Bronchial epithelial cell (primary cell): Measurements from ENCODE around the gene MOGAT2. TPM values are rescaled to one million over a fixed set of nuclear protein-coding genes. Genes with fewer than 3 reads are reported as not detected.
A peak's percentile ranks its signal among the peaks of the same experiment; 100 is the strongest.

ENCODE experiments used
- DNase-seq: peaks from one replicate; pipeline ENCODE4 v3.0.0-alpha.2; 2010; ENCODE audit warnings: low read depth
- FAIRE-seq: peaks from 2 replicates; lab custom pipeline; 2011; peaks lifted over from hg19 to GRCh38; lab: Jason Lieb, UNC
- H3K27me3 ChIP-seq: 2 replicates; pipeline ENCODE4 v1.5.1; 2011; ENCODE audit warnings: low read length; ENCODE audit not compliant: control insufficient read depth, insufficient read depth
- H3K36me3 ChIP-seq: 2 replicates; pipeline ENCODE4 v1.5.1; 2011; ENCODE audit warnings: low read length; ENCODE audit not compliant: control insufficient read depth, insufficient read depth
- H3K4me3 ChIP-seq: 2 replicates; pipeline ENCODE4 v1.5.1; 2011; ENCODE audit warnings: mild to moderate bottlenecking, low read depth, low read length, control low read depth
- CTCF ChIP-seq: IDR thresholded peaks from 2 replicates; pipeline ENCODE4 v1.5.1; 2011; ENCODE audit warnings: mild to moderate bottlenecking, moderate library complexity, low read length, control low read depth, inconsistent platforms; ENCODE audit not compliant: insufficient read depth, severe bottlenecking
- total RNA-seq: library from RNA; depleted of rRNA; stranded (reverse); fragments of >200 nt; gene quantifications from 2 replicates; pipeline ENCODE4 v1.2.1, GENCODE V29; 2014

The MOGAT2 gene
- total RNA-seq, 1 donor from 2014 or later: not detected

- TF ChIP-seq CTCF: no peak
- no peaks in the 10 kb centered on the region for H3K27me3 ChIP-seq
- DNase-seq (no peak), FAIRE-seq (no peak)
- no peaks in the 10 kb centered on the region for H3K36me3 ChIP-seq
- no peak overlapping the region for H3K4me3 ChIP-seq
Measured at GRCh38 chr11:75760243-75760642, 42.6 kb downstream of the MOGAT2 start.

DNA sequence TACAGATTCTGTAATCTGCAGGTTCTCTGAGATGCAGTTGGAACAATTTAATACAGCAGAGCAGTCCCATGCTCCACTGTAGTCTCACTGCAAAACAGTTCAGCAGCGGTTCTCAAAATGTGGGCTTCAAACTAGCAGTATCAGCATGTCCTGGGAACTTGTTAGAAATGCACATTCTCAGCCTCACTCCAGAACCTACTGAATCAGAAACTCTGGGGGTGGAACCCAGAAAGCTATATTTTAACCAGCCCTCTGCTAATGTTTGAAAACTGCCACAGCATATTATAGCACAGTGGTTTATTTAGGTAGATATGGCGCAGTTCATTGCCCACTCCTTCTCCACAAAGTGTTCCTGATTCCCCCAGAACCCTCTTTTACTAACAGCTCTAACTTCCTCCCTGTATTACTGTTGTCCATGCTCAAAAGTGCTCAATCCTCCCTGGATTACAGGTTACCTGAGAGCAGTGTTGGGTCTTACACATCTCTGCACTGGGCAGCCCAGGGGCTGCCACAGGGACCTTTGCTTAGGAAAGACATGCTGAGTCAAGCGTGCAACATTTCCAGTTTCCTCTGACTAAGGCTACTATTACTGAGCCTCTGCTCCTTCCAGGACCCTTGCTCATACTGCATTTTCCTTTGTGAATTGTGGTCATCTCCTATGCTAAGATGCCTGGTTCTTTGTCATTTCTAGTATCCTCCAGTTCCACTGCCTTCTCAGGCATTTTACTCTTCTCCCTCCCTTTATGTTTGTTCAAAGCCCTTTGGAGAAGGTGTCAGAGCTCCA lies 43.3 kb downstream of the MOGAT2 start:
- no peak for TF ChIP-seq CTCF
- FAIRE-seq: no peak
- Histone ChIP-seq H3K36me3 (no peaks in the 10 kb centered on the region), H3K4me3 (no peak overlapping the region), H3K27me3 (no peaks in the 10 kb centered on the region)
- DNase-seq: peak; percentile 88

DNA sequence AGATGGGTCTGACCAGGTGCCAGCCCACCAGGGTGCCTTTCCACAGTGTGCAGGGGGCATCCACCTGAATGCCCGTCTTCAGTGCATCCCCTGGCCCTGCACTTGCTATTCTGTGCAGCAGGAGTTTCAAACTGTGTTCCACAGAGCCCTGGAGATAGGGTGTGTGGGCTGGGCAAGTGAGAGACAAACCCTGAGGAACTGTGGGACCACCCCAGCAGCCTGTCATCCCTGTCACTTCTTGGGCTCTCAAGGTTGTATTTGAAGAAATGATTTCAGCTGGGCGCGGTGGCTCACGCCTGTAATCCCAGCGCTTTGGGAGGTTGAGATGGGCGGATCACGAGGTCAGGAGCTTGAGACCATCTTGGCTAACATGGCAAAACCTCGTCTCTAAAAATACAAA lies 44.5 kb downstream of the MOGAT2 start:
- no peak for DNase-seq
- H3K4me3 ChIP-seq: no peak overlapping the region
- TF ChIP-seq CTCF: no peak
- no peaks in the 10 kb centered on the region for H3K27me3 ChIP-seq
- no peak for FAIRE-seq
- H3K36me3 ChIP-seq: no peaks in the 10 kb centered on the region

DNA sequence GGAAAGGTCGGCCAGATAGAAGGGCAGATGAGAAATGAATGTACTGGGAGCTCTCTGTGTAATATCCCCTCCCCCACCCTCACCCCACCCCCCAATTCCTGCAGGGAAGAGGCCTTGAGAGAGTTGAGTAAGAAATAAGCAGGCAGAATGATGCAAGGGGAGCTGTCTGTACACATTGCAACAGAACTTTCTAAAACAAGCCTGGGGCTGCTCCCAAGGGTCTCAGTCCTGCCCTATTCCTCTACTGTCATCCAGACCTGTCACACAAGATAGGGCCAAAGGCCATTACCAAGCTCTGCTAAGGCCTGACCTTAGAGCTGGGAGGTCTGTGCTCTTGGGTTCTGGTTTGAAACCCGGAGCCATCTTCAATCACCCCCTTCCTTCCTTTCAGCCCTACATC lies 45.2 kb downstream of the MOGAT2 start:
- DNase-seq: peak; percentile 78
- H3K36me3 ChIP-seq: no peaks in the 10 kb centered on the region
- H3K4me3 ChIP-seq: no peak overlapping the region
- TF ChIP-seq CTCF: no peak
- FAIRE-seq: no peak
- no peaks in the 10 kb centered on the region for H3K27me3 ChIP-seq

DNA sequence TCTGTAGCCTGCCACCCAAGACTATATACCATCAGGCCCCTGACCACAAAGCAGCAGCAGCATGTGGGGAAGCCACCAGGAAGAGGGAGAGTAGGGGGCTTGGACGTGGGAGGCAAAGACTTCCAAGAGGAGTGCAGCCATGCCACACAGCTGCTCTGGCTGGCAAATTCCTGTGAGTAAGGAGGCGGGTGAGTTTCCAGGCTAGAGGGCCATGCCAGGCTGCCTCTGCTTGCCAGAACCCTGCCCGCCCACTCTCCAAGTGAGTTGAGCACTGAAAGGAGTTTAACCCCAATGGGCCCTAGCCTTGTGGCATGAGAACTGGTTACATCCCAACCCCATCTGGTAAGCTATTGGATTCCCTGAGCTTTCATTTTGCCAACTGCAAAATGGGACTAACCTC lies 46.2 kb downstream of the MOGAT2 start:
- TF ChIP-seq CTCF: no peak
- DNase-seq: no peak

DNA sequence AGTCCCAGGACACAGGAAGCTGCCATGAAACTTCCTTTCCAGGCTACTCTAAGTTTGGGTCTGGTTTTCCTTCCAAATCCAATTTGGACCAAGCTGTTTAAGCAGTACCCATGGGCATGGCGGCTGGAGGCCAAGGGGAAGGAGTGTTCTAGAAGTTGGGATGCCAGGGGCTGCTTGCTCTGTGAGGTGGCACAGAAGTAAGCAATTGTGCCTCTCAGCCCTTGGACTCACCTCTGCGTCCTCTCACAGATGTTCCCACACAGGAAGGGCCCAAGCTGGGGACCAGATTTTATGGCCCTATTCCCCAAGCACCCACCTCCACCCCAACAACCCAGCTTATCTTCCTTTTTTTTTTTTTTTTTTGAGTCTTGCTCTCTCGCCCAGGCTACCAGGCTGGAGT lies 47.5 kb downstream of the MOGAT2 start:
- Histone ChIP-seq H3K4me3 (no peak overlapping the region), H3K36me3 (no peaks in the 10 kb centered on the region), H3K27me3 (no peaks in the 10 kb centered on the region)
- no peak for TF ChIP-seq CTCF
- no peak for DNase-seq
- no peak for FAIRE-seq

More for the DNA sequence above, 46.2 kb downstream of the MOGAT2 start:
- H3K4me3 ChIP-seq: no peak overlapping the region
- H3K27me3 ChIP-seq: no peaks in the 10 kb centered on the region
- no peak for FAIRE-seq
- no peaks in the 10 kb centered on the region for H3K36me3 ChIP-seq
